GM19468 (cell line): ENCODE results near the gene FOXP3.

Experiments used
- ATAC-seq: cut with Tn5 transposase; IDR thresholded peaks from one replicate; pipeline ENCODE4 v1.9.1; 2021; ENCODE audit warnings: mild to moderate bottlenecking, moderate library complexity, moderate number of reproducible peaks; ENCODE audit not compliant: unreplicated experiment; ENCODE audit errors: extremely low read depth

FOXP3 gene

DNA sequence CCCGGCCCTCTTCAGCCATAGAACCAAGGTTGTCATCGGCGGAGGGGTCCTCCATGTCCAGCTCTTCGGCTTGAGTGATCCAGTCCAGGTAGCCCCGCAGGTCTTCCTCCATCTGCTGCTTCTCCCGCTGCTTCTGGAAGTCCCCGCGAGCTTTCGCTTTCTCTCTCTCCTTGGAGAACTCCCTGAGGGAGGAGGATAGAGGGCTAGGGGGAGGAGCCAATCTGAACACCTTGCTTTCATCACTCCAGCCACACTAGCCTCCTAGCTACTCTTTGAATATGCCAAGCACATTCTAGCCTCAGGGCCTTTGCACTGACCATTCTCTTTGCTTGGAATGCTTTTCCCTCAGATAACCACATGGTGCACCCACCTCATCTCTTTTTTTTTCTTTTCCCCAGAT, 37.6 kb downstream of the FOXP3 start:
- ATAC-seq = no peak

DNA sequence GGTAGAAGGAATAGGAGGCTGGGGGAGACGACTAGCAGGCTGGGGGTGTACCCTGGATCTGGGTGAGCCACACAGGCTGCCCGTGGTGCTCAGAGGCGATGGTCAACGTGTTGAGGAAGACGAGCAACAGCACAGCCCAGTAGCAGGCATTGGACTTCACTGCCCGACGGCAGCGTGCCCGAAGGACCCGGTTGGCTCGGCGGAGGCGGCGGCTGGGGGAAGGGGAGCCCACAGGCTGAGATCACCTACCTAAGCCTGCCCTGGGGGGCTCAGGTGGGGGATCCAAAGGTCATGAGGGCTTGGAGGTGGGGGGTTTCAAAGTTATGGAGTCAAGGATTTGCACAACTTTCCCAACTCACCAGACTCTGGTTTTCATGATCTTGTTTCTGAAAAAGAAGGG, 38.7 kb downstream of the FOXP3 start:
- no peak for ATAC-seq

DNA sequence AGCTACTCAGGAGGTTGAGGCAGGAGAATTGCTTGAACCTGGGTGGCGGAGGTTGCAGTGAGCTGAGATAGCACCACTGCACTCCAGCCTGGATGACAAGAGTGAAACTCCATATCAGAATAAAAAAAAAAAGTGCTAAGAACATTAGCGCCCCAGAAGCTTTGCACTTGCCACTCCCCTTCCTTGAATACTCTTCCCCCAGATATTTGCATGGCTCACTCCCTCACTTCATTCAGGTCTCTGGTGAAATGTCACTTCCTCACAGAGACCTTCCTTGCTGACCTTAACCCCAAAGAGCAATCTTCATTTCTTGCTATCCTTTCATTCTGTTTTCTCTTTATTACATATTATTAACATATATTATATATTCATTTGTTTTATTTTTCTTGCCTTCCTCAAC, 42.6 kb downstream of the FOXP3 start:
- ATAC-seq = no peak

DNA sequence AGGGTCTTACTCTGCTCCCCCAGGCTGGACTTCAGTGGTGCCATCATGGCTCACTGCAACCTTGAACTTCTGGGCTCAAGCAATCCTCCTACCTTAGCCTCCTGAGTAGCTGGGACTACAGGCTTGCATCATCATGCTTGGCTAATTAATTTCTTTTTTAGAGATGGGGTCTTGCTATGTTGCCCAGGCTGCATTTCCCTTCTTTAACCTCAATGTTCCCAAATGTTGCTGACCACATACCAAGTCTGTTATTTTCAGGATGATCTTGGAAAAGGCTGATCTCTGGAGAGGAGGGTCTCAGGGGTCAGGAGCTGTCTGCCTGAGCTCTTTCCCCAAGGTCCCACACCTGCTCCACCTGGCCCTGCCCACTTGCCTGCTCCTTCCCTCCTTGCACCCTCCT, 44.4 kb downstream of the FOXP3 start:
- no peak for ATAC-seq

DNA sequence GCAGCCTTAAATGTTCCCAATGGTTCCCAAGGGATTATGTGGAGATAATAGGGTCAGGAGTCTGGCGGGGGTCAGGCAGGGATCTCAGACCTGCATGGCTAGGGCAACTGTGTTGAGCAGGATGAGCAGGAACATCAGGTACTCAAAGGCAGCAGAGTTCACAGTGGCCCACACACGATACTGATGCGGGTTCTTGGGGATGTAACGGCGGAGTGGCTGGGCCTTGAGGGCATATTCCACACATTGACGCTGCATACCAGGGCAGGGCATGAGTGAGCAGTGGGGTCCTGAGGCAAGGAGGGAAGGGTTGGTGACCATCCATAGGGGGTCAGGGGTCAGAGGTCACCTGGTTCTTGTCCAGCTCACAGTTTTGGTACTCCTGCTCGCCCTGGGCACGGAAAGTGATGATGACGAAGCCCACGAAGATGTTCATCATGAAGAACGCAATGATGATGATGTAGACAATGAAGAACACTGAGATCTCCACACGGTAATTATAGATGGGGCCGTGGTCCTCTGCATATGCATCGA, 49.4 kb downstream of the FOXP3 start:
- ATAC-seq = no peak

DNA sequence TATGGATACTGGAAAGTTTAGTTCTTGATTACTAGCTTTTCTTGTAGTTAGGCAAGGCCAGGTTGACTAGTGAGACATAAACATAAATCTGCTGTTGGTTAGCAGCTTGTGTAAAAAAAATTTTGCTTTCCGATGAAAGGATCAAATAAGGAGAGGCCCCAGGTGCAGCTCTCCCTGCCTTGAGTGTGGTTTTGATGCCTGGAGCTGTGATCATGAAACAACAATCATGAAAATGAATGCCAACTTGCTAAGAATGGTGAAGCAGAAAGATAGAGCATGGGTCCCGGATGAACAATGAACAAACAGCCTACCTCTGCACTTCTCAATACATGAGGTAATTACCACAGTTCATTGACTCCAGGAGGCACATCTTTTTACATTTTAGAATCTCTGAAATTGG, 50.1 kb downstream of the FOXP3 start:
- ATAC-seq = no peak

DNA sequence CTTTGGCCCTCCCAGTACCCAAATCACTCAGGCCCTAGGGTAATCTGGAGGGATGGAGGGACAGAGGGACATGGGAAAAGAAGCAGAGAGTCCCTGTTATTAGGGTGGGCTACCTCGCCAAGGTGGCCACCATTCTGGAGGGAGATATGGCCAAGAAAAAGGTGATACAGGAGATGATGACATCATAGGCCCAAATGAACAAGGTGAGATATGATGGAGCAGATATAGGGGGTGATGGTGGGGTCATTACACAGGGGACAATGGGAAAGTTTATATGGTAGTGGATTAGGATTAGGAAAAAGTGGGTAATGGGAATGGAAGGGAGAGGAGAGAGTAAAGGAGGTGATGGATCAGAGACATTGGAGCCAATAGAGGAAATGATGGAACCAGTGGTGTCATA, 51.6 kb downstream of the FOXP3 start:
- ATAC-seq = no peak

DNA sequence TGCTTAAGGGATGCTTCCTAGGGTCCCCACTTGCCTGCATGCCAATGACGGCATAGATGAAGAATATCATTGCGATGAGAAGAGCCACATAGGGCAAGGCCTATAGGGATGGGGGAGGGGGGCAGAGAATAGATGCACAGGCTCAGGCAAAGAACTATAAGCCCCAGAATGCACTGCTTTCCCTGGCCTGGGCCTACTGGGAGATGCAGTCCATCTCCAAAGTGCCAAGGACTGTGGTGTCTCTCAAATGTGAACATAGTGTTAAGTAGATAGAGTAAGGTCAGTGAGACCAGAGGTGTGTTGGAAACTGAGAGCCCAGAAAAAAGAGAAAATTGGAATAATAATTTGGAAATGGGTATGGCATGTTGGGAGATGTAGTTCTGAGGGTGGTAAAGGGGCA, 52.3 kb downstream of the FOXP3 start:
- no peak for ATAC-seq

DNA sequence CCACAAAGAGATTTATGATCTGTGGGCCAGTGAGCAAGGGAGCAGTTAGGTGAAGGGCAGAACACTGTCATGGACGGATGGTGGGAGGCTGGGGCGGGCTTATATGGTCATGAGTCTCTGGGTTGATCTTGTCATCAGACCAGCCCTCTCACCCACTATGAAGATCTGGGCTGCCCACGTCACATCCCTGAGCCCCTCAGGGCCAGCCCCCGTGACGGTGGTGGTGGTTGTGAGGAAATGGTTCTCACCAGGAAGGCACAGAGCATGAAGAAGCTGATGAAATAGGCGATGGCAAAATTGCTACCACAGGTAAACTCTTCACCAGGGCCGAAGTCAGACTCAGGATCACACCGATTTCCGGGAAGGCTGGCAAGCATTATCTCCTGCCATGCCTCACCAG, 53.4 kb downstream of the FOXP3 start:
- ATAC-seq = no peak

DNA sequence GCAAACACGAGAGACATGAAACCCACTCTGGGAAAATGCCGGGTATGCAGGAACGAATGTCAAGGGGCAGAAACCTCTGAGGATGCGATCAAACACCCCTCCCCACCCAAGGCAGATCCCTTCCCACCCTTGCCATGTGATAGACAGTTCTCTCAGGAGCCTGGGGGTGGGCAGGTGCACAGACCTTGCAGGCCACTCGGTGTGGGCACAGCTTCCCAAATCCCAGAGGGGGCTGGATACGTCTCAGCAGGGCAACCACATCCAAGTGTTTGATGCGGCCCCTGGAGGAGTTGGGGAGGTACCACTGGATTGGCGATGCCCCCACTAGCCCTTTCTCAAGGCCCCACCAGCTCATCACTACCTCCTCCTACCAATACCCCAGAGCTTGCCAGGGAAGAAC, 54.1 kb downstream of the FOXP3 start:
- ATAC-seq = no peak

DNA sequence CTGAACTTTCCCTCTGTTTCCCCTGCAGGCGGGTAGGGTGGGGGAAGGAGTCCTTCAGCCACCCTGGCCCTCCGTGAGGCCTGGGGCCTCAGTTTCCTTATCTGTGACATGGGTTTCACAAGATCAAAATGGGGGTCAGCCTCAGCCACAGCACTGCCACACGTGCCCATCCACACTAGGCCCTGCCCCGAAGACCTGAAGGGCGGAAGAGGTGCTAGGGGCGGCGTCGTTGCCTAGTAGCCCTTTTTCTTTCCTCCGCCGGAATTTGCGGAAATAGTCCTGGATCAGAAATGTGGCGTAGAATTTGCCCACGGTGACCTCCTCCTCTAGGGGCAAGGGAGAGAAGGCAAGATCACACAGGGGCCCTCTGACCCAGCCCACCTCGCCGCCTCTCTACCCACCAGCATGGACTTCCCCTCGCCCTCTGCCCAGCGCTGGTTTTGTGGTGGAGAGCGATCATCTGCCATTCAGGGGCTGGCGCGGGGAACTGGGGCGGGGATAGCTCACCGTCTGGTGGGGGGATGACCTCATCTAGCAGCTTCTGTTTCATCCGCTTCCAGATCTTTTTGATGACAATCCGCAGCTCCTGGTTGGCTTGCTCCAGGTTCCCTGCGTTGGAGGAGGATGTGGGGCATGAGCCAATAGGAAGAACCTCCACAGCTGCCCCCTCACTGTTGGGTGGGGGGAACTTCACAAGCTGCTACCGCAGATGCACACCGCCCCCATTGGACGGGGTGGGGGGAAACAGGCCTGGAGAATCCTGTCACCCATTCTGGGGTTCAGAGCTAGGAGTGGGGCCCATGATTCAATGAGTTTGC, 54.9 kb downstream of the FOXP3 start:
- no peak for ATAC-seq

DNA sequence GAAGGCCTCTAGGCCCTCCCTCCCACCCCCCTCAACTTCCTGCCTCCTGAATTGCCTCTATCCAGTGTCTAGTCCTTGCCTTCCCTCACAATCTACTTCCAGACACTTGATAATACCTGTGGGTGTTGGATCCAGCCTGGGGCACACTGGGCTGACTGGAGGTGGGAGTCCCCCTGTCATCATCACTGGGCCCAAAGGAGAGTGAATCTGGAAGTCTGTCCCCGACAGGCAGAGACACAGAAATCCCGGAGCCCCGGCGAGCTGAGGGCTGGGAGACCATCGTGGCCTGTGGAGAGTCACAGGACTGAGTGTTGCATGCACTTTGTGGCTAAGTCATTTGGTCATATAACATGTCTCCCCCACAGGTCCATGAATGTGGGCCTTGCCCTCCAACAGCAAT, 56.1 kb downstream of the FOXP3 start:
- no peak for ATAC-seq

DNA sequence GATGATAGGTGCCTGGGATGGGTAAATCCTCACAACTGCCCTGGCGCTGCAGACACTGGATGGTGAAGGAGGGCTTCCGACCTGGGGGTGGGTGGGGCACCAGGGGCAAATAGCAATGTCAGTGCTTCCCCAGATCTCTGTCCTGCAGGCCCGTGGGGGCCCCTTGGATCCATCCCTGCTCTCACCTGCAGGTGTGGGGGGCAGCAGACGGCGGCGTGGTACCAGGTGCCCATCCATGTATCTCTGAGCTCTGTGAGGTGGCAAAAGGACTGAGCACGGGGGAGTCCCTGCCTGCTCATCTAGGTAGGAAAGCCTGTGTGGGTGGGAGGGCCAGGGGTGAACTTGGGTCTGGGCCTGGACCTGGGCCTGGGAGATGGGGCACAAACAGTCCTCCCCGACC, 58.0 kb downstream of the FOXP3 start:
- ATAC-seq = no peak

DNA sequence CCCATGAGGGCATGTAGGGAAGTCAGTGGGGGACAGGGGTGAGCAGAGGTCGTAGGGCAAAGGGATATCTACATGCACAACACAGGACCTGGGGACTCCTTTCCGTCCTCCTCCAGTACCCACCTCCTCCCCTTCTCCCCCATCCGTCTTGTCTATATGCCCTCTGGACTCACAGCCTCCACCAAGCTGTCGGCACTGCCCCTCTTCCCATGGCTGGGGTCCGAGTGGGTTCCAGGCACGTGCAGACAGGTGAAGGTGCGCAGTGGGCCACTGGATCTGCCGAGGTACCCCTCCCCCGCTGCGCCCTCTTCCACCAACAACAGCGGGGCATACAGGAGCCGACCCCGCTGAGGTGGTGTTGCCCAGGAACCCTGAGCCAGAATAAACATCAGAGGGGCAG, 59.1 kb downstream of the FOXP3 start:
- ATAC-seq = no peak

DNA sequence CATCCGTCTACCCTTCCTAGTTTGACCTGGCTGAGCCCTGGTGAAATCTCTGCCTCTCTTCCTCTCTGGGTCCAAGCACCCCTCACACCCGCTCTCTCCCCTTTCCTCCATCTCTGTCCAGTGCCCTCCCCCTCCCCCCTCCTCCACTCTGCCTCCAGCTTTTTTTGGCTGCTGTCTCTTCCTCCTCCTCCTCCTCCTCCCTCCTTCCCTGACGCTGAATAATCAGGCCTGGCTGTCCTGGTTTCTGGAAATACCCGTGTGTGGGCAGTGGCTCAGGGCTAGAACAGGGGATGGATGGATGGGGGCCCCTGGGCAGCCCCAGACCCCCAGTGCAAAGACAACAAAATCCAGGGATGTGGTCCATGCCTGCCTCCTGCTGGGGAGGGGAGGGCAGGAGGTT, 59.8 kb downstream of the FOXP3 start:
- ATAC-seq = no peak

DNA sequence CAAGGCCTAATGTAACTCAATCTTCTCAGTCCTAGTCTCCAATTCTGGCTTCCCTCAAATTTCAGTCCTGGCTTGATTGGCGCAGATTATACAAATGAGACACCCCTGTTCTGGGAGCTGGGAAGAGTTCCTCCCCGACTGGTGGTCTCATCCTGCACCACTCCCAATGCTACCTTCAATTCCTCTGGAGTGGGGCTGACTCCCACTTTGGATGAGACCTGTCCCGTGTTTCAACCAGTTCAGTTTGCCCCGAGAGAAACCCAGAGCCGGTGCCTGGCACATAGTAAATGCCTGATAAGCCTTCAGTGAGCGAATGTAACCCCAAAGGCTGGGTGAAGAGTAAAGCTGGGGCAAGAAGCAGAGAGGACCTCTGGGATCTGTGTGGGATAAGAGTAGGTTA, 60.5 kb downstream of the FOXP3 start:
- no peak for ATAC-seq

DNA sequence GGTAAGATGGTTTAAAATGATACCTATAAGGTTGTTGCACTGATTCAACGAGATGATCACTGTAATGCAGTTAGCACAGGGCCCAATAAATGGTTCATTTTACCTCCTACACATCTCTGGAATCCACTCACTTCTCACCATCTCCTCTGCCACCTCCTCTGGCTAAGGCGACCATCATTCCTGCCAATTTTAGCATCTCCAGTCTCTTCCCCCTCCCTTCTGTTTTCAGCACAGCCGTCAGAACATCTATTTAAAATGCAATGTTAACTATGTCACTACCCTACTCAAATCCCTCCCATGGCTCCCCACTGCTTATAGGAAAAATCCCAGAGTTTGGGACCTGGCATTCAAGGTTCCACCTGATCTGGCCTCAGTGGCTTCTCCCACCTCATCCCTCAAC, 61.0 kb downstream of the FOXP3 start:
- no peak for ATAC-seq

DNA sequence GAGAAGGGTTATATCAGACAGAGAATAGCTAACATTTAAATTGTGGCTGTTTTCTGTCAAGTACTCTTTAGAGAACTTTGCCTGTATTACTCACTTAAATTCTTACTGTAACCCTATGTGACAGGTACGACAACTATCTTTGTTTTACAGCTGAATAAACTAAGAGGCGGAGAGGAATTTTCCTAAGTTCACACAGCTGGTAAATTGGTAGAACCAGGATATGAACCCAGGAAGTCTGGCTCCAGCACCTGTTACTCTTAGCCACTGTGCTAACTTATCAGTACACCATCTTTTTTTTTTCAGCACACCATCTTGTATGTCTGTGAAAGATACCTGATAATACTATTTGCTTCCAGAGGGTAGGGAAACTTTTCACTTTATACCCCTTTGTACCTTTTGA, 62.5 kb downstream of the FOXP3 start:
- no peak for ATAC-seq
